OCI-LY1 (cell line): Measurements from ENCODE around the gene SGPP2.

Experiments
- H2AFZ ChIP-seq: fragments of 200-600 bp; sonication (generic), shearing (Covaris generic); 2 replicates; pipeline ENCODE4 v1.6.0; 2014; ENCODE audit warnings: antibody characterized with exemption, mild to moderate bottlenecking, low read length
- H3F3A ChIP-seq: fragments of 200-600 bp; sonication (generic), shearing (Covaris generic); 2 replicates; pipeline ENCODE4 v1.6.0; 2014; ENCODE audit warnings: mild to moderate bottlenecking, antibody characterized with exemption, low read length, moderate library complexity; ENCODE audit not compliant: insufficient read depth
- H3K27ac ChIP-seq: fragments of 200-600 bp; sonication (generic); 2 replicates; pipeline ENCODE4 v1.5.1; 2014; ENCODE audit warnings: low read length, mixed run types, mild to moderate bottlenecking, low read depth; ENCODE audit not compliant: poor library complexity, severe bottlenecking
- H3K27me3 ChIP-seq: fragments of 200-600 bp; sonication (generic); 2 replicates; pipeline ENCODE4 v1.6.0; 2014; ENCODE audit warnings: antibody characterized with exemption, mild to moderate bottlenecking, low read length, moderate library complexity; ENCODE audit not compliant: insufficient read depth
- H3K36me3 ChIP-seq: fragments of 200-600 bp; sonication (generic); 2 replicates; pipeline ENCODE4 v1.6.1; 2014; ENCODE audit warnings: mild to moderate bottlenecking, antibody characterized with exemption, low read length, moderate library complexity, mixed read lengths; ENCODE audit not compliant: insufficient read depth
- H3K4me1 ChIP-seq: fragments of 200-600 bp; sonication (generic); 2 replicates; pipeline ENCODE4 v1.5.1; 2014; ENCODE audit warnings: mild to moderate bottlenecking, low read length, moderate library complexity; ENCODE audit not compliant: insufficient read depth, severe bottlenecking
- H3K4me2 ChIP-seq: fragments of 200-600 bp; sonication (generic), shearing (Covaris generic); 2 replicates; pipeline ENCODE4 v1.6.1; 2014; ENCODE audit warnings: low read length
- H3K4me3 ChIP-seq: fragments of 200-600 bp; sonication (generic); 2 replicates; pipeline ENCODE4 v1.5.1; 2014; ENCODE audit warnings: low read length, low read depth, mild to moderate bottlenecking, mixed read lengths; ENCODE audit not compliant: poor library complexity, severe bottlenecking
- H3K79me2 ChIP-seq: fragments of 200-600 bp; shearing (Covaris generic); 2 replicates; pipeline ENCODE4 v1.6.1; 2016; ENCODE audit warnings: mixed run types, low read length, mixed read lengths; ENCODE audit not compliant: insufficient read depth
- H3K9ac ChIP-seq: fragments of 200-600 bp; sonication (generic), shearing (Covaris generic); 2 replicates; pipeline ENCODE4 v1.6.1; 2014; ENCODE audit warnings: mild to moderate bottlenecking, low read length, mixed read lengths
- H3K9me2 ChIP-seq: fragments of 200-600 bp; sonication (generic), shearing (Covaris generic); 2 replicates; pipeline ENCODE4 v1.6.1; 2014; ENCODE audit warnings: low read depth, mild to moderate bottlenecking, low read length, mixed read lengths
- H3K9me3 ChIP-seq: fragments of 200-600 bp; shearing (Covaris generic); 2 replicates; pipeline ENCODE4 v1.6.1; 2014; ENCODE audit warnings: low read length, mixed read lengths
- H4K20me1 ChIP-seq: fragments of 200-600 bp; sonication (generic), shearing (Covaris generic); 2 replicates; pipeline ENCODE4 v1.6.0; 2016; ENCODE audit warnings: mild to moderate bottlenecking, low read length; ENCODE audit not compliant: insufficient read depth
- CTCF ChIP-seq: fragments of 200-600 bp; sonication (generic), shearing (Covaris generic); IDR thresholded peaks from 2 replicates; pipeline ENCODE4 v1.5.1; 2017; ENCODE audit warnings: mild to moderate bottlenecking, antibody characterized with exemption, low read length, moderate library complexity, mixed read lengths
- EZH2 ChIP-seq: fragments of 200-600 bp; sonication (generic), shearing (Covaris generic); IDR thresholded peaks from 2 replicates; pipeline ENCODE4 v1.8.0; 2017; ENCODE audit warnings: borderline replicate concordance, mixed run types, mild to moderate bottlenecking, antibody characterized with exemption, low read length, moderate library complexity, mixed read lengths

SGPP2 gene

GRCh38 chr2:222421626-222422025 is 2.7 kb upstream of the SGPP2 start:
- Histone ChIP-seq H2AFZ (no peak overlapping the region), H3K36me3 (no peaks in the 10 kb centered on the region), H3K4me2 (no peak overlapping the region), H3K27ac (no peak overlapping the region), H3K79me2 (no peaks in the 10 kb centered on the region), H4K20me1 (no peaks in the 10 kb centered on the region), H3K9me2 (no peaks in the 10 kb centered on the region), H3K4me3 (no peak overlapping the region), H3F3A (no peaks in the 10 kb centered on the region), H3K4me1 (no peaks in the 10 kb centered on the region), H3K27me3 (peaks cover 4% of the 10 kb centered on the region; the same call in 1 of the 2 replicates), H3K9ac (no peak overlapping the region), H3K9me3 (no peaks in the 10 kb centered on the region)
- TF ChIP-seq EZH2 (no peak), CTCF (no peak)

GRCh38 chr2:222423186-222423585 is 1.2 kb upstream of the SGPP2 start:
- Histone ChIP-seq H3K9me3 (no peaks in the 10 kb centered on the region), H3K9ac (no peak overlapping the region), H3K4me2 (no peak overlapping the region), H3K79me2 (no peaks in the 10 kb centered on the region), H2AFZ (no peak overlapping the region), H3K27ac (no peak overlapping the region), H3K9me2 (no peaks in the 10 kb centered on the region), H3F3A (no peaks in the 10 kb centered on the region), H3K4me3 (no peak overlapping the region), H3K36me3 (no peaks in the 10 kb centered on the region), H3K4me1 (no peaks in the 10 kb centered on the region), H3K27me3 (peaks cover 4% of the 10 kb centered on the region; the same call in 1 of the 2 replicates), H4K20me1 (no peaks in the 10 kb centered on the region)
- no peak for TF ChIP-seq EZH2
- no peak for TF ChIP-seq CTCF

- Histone ChIP-seq H3K27me3 (peaks cover 4% of the 10 kb centered on the region; the same call in 1 of the 2 replicates), H3K4me1 (no peaks in the 10 kb centered on the region), H3F3A (no peaks in the 10 kb centered on the region), H3K9me3 (no peaks in the 10 kb centered on the region), H3K4me2 (no peak overlapping the region), H2AFZ (no peak overlapping the region), H3K9ac (no peak overlapping the region), H3K36me3 (no peaks in the 10 kb centered on the region), H3K27ac (no peak overlapping the region), H3K4me3 (no peak overlapping the region), H3K79me2 (no peaks in the 10 kb centered on the region), H3K9me2 (no peaks in the 10 kb centered on the region), H4K20me1 (no peaks in the 10 kb centered on the region)
- TF ChIP-seq CTCF (no peak), EZH2 (no peak)
These were observed 589 bp upstream of the SGPP2 start for GRCh38 chr2:222423632-222424275.
